GM19324 (cell line): ENCODE measurements around the gene PROK1.
"Not testable (repeated sequence)": the region's sequence is repeated elsewhere in the genome, so short reads cannot be mapped to it uniquely, and the experiment has no call there.

Source experiments
- ATAC-seq: cut with Tn5 transposase; IDR thresholded peaks from one replicate; pipeline ENCODE4 v1.9.1; 2021; ENCODE audit warnings: mild to moderate bottlenecking, moderate library complexity; ENCODE audit not compliant: unreplicated experiment, low FRiP score

The PROK1 gene

GRCh38 chr1:110433213-110433612, 17.7 kb upstream of the PROK1 start:
- ATAC-seq = no peak

- no peak for ATAC-seq
Observed at GRCh38 chr1:110433803-110434202, 17.1 kb upstream of the PROK1 start.

GRCh38 chr1:110434946-110435345, 16.0 kb upstream of the PROK1 start:
- no peak for ATAC-seq

DNA sequence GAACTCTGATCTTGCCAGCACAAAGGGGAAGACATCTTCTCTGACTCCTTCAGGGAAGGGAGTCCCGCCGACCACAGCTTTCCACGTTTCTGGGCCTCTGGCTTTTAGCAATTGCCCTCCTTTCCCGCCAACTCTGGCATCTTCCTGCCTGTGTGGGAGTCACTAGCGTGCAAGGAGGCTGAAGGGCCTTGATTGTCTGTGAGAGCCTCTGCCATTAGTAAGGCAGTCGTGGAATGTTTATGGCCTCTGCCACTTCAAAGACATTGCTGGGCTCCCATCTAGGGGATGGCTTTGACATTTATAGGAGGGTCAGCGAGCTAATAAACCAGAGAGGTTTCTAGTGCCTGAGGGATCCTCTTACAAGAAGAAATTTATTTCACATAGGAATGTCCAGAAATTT, 14.3 kb upstream of the PROK1 start:
- no peak for ATAC-seq

DNA sequence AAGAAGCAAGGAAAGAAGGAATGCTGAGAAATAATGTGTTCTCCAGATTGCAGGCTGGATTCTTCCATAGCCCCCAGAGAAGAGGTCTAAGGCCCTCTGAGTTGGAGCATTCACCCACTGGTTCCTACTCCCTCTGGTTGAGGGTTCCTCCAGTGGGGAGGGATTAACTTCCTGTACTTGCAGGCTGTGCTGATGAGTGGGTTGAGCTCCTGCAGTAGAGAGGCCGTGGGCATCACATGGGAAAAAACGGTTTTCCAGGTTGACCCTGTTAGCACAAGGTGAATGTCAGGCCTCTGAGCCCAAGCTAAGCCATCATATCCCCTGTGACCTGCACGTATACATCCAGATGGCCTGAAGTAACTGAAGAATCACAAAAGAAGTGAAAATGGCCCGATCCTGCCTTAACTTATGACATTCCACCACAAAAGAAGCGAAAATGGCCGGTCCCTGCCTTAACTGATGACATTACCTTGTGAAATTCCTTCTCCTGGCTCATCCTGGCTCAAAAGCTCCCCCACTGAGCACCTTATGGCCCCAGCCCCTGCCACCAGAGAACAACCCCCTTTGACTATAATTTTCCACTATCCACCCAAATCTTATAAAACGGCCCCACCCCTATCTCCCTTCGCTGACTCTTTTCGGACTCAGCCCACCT, 13.2 kb upstream of the PROK1 start:
- not testable (repeated sequence) for ATAC-seq

- ATAC-seq = no peak
Observed at GRCh38 chr1:110438893-110439292, 12.1 kb upstream of the PROK1 start.

DNA sequence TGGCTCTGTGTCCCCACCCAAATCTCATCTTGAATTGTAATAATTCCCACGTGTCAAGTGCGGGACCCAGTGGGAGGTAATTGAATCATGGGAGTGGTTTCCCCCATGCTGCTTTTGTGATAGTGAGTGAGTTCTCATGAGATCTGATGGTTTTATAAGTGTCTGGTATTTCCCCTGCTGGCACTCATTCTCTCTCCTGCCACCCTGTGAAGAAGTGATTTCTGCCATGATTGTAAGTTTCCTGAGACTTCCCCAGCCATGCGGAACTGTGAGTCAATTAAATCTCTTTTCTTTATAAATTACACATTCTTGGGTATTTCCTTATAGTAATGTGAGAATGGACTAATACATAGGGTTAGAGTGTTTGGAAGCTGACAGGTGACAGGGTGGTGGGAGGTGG, 11.1 kb upstream of the PROK1 start:
- ATAC-seq = not testable (repeated sequence)

GRCh38 chr1:110440877-110441276, 10.1 kb upstream of the PROK1 start:
- no peak for ATAC-seq

- no peak for ATAC-seq
Observed at GRCh38 chr1:110441888-110442287, 9.1 kb upstream of the PROK1 start.

DNA sequence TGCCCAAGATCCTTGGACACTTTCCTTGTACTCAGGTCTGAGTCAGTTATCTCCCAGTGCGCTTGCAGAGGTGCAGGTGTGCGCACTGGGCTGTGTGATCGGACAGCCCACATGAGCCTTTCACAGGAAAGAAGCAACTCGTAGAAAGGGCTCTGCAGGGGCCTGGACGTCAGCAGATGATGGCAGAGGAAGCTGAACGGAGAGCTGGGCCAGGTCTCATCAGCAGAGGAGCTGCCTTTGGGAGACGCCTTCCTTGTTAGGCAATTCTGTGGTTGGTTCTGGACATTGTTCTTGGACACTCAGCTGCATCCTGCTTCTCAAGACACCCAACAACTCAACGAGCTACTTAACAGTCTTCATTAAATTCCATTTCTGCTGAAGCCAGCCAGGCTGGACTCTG, 7.5 kb upstream of the PROK1 start:
- ATAC-seq = no peak

- ATAC-seq = no peak
Observed at GRCh38 chr1:110444561-110444960, 6.4 kb upstream of the PROK1 start.

GRCh38 chr1:110449661-110450651, 993 bp upstream of the PROK1 start:
- ATAC-seq = no peak

DNA sequence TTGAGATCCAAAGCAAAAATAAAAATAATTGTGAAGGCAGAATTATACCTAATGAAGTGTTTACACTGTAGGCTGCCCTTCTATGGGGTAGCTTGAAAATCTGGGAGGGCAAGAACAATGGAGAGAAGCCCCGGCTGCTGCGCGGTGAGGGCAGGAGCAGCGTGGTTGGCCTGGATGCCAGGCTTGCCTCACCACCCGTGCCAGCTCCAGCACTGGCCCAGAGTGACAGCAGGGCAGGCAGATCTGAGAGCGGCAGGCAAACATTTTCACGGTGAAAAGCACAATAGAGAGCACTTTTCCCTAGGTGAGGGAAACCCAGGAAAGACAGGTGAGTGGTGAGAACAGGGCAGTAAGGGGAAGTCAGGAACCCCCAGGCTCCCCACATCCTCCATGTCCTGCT, 1.4 kb downstream of the PROK1 start:
- no peak for ATAC-seq

GRCh38 chr1:110453829-110454228, 2.9 kb downstream of the PROK1 start:
- ATAC-seq = no peak

DNA sequence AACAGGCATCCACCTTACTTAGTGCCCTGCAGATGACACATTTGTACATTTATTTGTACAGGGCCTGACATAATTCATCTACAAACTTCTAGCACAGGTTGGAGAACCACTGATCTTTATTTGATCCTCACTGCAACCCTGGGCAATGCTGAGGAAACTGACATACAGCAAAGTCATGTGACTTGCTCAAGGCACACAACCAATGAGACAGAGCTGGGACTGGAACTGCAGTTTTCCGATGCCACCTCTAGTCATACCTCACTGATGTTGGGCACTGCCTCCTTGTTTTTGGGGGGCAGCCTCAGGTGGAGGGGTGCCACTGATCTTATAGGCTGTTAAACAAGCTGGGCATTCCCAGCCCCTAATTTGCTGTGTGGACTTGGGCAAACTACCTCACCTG, 3.4 kb downstream of the PROK1 start:
- no peak for ATAC-seq

DNA sequence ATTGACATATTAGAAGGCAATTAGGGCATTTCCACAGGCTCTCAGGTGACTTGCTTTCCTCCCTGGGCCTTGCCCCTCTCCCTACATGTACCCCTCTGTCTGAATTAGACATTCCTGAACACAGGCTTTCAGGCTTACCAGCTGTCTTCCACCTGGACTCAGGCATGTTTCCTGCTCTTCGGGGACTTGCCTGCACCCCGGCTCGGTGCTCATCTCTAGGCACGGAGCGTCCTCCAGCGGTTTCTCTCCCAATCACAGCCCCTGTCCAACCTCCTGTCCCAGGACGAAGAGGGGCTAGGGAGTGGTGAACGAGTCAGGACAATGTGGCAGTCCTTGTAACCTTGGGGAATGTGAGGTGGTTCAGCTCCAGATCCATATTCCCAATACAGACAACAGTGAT, 4.2 kb downstream of the PROK1 start:
- ATAC-seq = no peak

- ATAC-seq = no peak
Observed at GRCh38 chr1:110457206-110457605, 6.3 kb downstream of the PROK1 start.

DNA sequence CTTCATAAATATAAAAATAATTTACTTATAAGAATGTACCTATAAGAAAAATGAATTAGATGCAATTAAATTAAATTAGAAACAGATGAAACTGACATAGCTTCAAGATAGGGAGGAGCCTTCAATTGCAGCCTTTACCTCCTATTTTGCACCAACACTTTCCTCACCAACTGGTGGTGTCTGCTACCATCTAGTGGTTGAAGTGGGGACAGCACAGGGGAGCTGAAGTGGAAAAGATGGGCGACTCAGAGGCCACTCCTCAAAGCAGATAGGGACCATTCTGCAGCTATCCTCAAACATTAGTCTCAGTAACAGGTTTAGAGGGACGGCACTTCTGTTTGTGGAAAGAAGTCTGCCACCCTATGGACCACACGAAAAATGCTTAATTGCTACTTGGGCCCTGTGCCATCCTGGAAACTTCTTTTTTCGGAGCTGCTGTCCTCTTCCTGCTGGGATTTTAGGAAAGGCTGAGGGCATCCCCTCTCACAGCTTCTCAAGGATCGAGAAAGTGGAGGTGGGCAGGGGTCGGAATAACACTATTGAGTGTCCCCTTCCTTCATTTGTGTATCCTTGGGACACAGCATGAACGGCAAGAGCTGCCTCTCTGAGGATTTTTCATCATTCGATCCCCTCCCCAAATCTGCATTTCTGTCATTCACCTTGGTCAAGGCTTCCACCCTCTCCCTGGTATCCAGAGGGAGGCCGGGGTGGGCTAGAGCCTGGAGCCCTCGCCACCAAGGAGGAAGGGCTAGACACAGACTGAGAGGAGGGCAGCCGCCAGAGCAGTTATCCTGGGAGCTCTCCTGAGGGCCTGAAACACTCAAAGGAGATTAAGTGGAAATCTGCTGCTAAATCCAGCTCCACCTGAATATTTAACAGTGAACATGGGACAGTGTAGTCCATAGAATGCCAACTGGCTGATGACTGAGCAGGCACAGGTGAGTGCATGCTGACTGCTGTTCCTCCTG, 9.6 kb downstream of the PROK1 start:
- peak; percentile 53 for ATAC-seq

DNA sequence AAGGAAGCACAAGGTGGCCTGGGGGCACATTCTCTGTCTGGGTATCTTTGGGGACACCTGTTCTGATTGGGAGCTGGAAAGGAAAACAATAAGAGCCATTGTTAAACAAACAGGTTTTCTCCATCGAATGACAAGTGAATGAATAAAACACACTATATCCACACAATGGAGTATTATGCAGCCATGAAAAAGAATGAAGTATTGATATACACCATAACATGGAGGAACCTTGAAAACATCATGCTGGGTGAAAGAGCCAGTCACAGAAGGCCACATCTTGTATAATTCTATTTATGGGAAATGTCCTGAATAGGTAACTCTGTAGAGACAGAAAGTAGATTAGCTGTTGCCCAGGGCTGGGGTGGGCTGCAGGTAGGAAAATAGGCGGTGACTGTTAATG, 11.1 kb downstream of the PROK1 start:
- no peak for ATAC-seq

DNA sequence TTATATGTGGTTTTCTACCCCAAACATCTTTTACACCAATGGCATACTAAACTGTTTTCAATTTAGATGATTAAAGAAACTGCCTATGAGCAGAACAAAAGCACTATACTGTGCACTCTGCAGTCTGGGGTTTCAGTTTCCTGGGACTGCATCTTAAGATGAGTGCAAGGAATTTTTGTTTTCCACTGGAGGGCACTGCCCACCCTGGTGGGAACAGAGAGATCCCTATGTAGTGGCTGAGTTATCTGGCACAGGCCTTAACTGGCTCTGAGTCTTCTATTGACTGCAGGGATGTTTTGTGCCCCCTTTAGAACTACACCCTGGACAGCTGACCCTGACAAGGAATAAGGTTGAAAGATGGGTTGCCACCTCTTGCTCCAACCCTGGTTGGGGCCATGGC, 12.0 kb downstream of the PROK1 start:
- no peak for ATAC-seq

GRCh38 chr1:110463725-110464124, 12.8 kb downstream of the PROK1 start:
- ATAC-seq = no peak
